LNCAP (cell line): Measurements from ENCODE around the gene XRCC3.

Experiments used
- TF ChIP-seq, protein P1 (sequence below): fragments of 450-650 bp; IDR thresholded peaks from 2 replicates; pipeline ENCODE4 v1.5.1; 2017; ENCODE audit warnings: mild to moderate bottlenecking

XRCC3 gene

DNA sequence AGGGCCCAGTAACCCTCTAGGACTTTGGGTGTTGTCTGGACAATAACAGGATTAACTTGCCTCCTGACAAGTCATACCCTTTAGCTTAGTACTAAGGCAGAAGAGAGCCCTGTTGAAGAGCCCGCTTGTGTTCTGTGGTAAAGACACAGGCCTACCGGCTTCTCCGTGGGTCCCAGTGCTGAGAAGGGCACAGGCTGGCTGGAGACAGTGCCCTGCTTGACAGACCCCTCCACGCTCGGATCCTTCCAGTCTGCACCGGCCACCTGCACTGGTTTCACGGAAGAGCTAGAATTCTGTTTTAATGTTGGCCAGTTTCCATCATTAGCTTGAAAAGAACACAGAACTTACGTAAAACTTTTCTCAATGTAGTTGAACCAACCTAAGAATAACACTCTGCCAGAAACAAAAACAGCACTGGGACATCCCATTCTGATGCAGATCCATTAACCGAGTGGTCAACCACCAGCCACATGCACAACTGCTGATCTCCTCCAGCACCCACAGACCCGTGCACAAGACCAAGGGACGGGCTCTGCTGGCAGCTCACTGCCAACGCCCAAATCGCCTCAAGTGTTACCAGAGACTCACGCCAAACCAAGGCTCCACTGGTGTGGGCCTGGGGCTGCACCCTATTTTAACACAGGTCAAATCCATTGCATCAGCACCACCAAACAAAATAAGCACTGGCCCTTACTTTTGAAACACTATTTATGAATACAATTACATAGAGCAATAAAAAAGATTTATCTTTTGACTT lies 27.4 kb upstream of the XRCC3 start:
- TF ChIP-seq, protein P1, sequence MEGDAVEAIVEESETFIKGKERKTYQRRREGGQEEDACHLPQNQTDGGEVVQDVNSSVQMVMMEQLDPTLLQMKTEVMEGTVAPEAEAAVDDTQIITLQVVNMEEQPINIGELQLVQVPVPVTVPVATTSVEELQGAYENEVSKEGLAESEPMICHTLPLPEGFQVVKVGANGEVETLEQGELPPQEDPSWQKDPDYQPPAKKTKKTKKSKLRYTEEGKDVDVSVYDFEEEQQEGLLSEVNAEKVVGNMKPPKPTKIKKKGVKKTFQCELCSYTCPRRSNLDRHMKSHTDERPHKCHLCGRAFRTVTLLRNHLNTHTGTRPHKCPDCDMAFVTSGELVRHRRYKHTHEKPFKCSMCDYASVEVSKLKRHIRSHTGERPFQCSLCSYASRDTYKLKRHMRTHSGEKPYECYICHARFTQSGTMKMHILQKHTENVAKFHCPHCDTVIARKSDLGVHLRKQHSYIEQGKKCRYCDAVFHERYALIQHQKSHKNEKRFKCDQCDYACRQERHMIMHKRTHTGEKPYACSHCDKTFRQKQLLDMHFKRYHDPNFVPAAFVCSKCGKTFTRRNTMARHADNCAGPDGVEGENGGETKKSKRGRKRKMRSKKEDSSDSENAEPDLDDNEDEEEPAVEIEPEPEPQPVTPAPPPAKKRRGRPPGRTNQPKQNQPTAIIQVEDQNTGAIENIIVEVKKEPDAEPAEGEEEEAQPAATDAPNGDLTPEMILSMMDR: no peak

DNA sequence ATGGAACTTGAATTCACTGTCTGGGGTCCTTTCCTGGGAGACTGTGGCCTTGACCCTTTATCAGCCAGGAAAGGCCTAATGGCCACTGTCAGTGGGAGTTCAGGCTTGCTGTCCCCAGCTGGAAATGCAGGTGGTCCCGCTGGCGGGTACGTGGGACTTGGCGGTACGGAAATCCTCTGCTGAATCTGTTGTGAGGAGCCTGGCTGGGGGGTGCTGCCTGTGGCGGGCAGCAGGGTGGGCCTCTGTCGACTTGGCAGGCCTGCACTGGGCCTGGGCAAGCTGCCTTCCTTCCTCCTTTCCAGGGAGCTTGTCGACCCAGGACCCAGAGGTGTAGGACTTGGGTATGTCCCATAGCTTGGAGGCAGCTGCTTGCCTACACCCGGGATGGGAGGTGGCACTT lies 26.6 kb upstream of the XRCC3 start:
- TF ChIP-seq, protein P1: no peak

DNA sequence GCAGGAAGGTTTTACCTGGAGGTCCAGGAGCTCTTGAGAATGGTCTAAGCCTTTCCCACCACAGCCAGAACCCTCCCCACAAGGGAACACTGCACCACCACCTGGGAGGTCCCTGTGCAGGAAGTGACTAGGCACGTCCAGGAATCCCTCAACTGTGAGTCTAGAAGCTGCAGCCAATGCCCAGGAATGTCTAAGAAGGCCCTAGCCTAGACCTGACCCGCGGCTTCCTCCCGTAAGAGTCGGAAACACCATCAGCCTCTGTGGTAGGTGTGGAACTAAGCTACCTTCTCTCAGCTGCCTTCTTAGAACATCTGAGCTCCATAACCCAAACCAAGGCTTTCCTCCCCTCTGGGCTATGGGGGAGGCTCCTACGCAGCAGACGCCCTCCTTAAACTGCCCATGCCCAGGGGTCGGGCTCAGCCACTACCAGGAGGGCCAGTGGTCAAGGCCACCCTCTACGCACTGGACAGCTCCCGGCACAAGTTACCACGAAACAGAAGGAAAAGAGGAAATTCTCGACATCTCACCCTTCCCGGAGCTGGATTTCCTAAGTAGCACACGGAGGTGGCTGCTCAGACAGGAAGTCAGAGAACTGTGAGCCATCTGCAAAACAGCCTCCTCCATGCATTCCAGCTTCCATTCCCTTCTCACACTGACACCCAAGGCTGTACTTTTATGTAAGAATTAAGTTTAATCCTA lies 25.9 kb upstream of the XRCC3 start:
- TF ChIP-seq, protein P1: no peak

DNA sequence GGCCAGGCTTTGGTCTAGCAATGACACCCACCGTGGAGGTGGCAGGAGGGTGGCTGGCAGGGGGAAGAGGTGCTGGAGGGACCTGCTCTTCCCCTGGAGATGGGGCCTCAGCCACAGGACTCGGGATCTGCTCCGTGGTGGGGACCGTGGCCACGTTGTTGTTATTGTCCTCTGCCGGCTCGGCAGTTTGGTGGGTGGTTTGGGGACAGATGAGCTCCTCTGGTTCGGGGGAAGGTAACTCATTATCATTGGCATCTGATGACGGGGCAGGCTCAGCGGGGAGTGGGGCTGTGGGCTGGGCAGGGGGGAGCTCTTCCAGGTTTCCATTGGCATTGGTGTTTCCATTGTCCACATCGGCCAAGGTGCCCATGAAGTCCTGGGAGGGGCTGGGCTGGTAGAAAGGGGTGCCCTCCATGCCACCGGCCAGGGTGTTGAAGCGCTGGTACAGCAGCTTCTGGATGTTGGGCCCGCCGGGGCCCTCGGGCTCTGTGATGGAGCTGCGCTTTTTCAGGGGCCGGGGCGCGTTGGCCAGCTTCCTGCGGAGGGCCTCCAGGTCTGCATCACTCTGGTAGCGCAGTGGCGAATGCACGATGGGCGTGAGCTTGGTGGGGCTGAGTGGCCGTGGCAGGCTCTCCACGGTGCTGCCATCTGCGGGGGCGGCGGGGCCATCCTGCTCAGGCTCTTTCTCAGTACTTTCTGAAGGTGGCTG lies 24.7 kb upstream of the XRCC3 start:
- TF ChIP-seq, protein P1: no peak

DNA sequence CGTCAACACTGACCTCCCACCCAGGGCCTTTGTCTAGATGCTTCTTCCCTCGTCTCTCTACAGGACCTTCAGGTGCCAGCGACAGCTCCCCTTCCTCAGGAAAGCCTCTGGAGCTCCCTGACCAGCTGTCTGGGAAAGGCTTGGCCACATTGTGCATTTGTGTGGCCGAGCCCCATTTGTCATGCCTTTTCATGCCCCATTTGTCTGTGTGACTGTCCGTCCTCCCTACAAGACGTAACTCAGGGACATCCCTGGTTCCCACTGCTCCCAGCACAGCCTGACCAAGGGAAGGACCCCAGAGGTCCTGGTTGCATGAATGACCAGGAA lies 24.2 kb upstream of the XRCC3 start:
- TF ChIP-seq, protein P1: no peak

DNA sequence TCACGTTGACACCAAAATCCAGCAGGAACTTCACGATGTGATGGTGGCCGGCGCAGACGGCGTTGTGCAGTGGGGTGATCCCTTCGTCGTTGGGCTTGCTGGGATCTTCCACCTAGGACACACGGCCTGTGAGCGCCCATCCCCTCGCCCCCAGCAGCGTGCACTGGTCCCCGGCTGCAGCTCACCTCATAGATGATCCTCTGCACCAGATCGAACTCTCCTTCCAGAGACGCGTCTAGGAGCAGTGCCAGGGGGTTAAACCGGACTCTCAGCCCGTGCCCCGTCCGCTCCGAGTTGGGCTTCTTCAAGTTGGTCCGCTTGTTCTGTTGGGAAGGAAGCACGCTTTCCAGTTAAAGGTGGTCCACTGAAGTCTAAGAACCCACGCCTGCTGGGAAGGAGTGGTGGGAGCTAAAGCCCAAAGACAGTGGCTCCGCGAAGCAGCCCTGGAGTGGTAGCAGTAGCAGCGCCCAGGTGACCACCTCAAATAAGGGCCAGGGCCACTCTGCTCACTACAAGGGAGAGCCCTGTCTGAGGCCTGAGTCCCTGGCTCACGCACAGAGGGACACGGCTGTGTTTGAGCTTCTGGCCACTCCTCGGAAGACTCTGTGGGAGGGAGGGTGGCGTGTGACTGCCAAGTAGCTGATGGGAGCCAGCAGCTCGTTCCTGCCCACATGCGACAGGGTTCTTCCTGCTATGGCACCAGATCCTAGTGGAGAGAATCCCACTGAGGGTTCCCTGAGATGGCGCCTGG lies 23.6 kb upstream of the XRCC3 start:
- TF ChIP-seq, protein P1: no peak

DNA sequence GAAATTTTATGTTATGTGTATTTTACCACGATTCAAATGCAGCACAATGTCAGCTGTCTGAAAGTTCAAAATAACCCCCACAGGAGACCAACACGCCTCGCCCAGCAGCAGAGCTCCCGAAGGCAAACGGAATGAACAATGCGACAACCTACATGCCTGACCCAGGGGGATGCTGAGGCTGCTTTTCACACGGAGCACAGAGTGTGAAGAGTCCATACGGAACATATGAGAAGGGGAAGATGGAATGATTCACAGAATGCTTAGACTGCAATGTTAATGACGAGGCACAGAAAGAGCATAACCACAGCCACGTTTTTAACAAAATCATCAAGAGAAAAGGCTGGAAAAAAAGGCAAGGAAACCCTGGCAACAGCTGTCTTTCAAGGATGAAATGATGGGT lies 22.9 kb upstream of the XRCC3 start:
- TF ChIP-seq, protein P1: no peak
